ENCODE data around the gene TMEM108. TPM values are rescaled to one million over a fixed set of nuclear protein-coding genes. Genes with fewer than 3 reads are reported as not detected.

Gene TMEM108
- total and polyA plus RNA-seq, 2 experiments from 2014 or later = 7.4 to 15.3 TPM

DNA sequence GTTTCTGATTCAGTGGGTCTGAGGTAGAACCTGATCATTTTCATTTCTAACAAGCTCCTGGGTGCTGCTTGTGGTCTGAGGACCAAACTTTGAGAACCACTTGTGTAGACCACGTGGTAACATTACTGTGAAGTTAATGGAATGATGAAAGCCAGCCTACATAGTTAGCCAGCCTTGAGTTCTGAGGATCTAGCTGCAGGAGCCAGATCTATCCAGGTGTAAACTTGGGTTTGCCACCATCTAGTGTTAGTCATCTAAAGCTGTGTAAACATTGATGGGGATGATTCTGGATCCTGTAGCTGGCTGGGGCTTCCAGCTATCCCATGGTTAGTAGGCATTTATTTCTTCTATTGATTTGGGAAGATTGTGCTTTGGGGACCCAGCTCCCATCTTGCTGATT lies 170.0 kb downstream of the TMEM108 start:
- Histone ChIP-seq H3K4me2 (no peak overlapping the region), H3K9me2 (ENCODE audit: insufficient read depth) (peaks cover 8% of the 10 kb centered on the region; the same call in 1 of the 2 replicates), H4K20me1 (replicated peaks; ENCODE audit: insufficient read depth) (no peaks in the 10 kb centered on the region), H3K36me3 (ENCODE audit: insufficient read depth) (no peaks in the 10 kb centered on the region), H3K4me3 (no peak overlapping the region), H2AFZ (no peak overlapping the region), H3K27ac (ENCODE audit: low read depth) (no peak overlapping the region), H3K4me1 (ENCODE audit: insufficient read depth) (peaks cover 47% of the 10 kb centered on the region), H3K27me3 (ENCODE audit: insufficient read depth) (no peaks in the 10 kb centered on the region), H3F3A (replicated peaks; ENCODE audit: low read depth) (peaks cover 6% of the 10 kb centered on the region; the same call in 1 of the 2 replicates), H3K79me2 (replicated peaks; ENCODE audit: insufficient read depth) (0 out of 2 replicates have a peak, but pooled peaks cover 7% of the 10 kb centered on the region)
- no peak overlapping the region for H3K27ac Mint-ChIP-seq
- no peak for ATAC-seq
- peaks cover 4% of the 10 kb centered on the region for H3K27me3 Mint-ChIP-seq (ENCODE audit: insufficient read depth, low read depth, poor library complexity)
- H3K9me3 Mint-ChIP-seq = peaks cover 20% of the 10 kb centered on the region
- peaks cover 15% of the 10 kb centered on the region; the same call in 2 of the 3 replicates for H3K36me3 Mint-ChIP-seq (ENCODE audit: low read depth)
- H3K4me3 Mint-ChIP-seq = no peak overlapping the region
- no peak for DNase-seq (ENCODE audit: low spot score)
- TF ChIP-seq JUNB (IDR thresholded peaks at IDR 0.05; ENCODE audit: unreplicated experiment) (no peak), CREB1 (CRISPR knock-in tag; IDR thresholded peaks at IDR 0.05; ENCODE audit: low read depth) (no peak), ZNF114 (CRISPR knock-in tag; IDR thresholded peaks at IDR 0.05) (no peak), EZH2phosphoT487 (IDR thresholded peaks at IDR 0.05; ENCODE audit: unreplicated experiment) (no peak), ZNF331 (CRISPR knock-in tag; IDR thresholded peaks at IDR 0.05; ENCODE audit: low read depth) (no peak), POLR2AphosphoS5 (IDR thresholded peaks at IDR 0.05; ENCODE audit: low read depth) (no peak), EZH2 (IDR thresholded peaks at IDR 0.05; ENCODE audit: low read depth, unreplicated experiment) (no peak), STAT1 (IDR thresholded peaks at IDR 0.05; ENCODE audit: unreplicated experiment) (no peak), NANOG (IDR thresholded peaks at IDR 0.05; ENCODE audit: borderline replicate concordance) (no peak)
- TF ChIP-seq, protein P1, sequence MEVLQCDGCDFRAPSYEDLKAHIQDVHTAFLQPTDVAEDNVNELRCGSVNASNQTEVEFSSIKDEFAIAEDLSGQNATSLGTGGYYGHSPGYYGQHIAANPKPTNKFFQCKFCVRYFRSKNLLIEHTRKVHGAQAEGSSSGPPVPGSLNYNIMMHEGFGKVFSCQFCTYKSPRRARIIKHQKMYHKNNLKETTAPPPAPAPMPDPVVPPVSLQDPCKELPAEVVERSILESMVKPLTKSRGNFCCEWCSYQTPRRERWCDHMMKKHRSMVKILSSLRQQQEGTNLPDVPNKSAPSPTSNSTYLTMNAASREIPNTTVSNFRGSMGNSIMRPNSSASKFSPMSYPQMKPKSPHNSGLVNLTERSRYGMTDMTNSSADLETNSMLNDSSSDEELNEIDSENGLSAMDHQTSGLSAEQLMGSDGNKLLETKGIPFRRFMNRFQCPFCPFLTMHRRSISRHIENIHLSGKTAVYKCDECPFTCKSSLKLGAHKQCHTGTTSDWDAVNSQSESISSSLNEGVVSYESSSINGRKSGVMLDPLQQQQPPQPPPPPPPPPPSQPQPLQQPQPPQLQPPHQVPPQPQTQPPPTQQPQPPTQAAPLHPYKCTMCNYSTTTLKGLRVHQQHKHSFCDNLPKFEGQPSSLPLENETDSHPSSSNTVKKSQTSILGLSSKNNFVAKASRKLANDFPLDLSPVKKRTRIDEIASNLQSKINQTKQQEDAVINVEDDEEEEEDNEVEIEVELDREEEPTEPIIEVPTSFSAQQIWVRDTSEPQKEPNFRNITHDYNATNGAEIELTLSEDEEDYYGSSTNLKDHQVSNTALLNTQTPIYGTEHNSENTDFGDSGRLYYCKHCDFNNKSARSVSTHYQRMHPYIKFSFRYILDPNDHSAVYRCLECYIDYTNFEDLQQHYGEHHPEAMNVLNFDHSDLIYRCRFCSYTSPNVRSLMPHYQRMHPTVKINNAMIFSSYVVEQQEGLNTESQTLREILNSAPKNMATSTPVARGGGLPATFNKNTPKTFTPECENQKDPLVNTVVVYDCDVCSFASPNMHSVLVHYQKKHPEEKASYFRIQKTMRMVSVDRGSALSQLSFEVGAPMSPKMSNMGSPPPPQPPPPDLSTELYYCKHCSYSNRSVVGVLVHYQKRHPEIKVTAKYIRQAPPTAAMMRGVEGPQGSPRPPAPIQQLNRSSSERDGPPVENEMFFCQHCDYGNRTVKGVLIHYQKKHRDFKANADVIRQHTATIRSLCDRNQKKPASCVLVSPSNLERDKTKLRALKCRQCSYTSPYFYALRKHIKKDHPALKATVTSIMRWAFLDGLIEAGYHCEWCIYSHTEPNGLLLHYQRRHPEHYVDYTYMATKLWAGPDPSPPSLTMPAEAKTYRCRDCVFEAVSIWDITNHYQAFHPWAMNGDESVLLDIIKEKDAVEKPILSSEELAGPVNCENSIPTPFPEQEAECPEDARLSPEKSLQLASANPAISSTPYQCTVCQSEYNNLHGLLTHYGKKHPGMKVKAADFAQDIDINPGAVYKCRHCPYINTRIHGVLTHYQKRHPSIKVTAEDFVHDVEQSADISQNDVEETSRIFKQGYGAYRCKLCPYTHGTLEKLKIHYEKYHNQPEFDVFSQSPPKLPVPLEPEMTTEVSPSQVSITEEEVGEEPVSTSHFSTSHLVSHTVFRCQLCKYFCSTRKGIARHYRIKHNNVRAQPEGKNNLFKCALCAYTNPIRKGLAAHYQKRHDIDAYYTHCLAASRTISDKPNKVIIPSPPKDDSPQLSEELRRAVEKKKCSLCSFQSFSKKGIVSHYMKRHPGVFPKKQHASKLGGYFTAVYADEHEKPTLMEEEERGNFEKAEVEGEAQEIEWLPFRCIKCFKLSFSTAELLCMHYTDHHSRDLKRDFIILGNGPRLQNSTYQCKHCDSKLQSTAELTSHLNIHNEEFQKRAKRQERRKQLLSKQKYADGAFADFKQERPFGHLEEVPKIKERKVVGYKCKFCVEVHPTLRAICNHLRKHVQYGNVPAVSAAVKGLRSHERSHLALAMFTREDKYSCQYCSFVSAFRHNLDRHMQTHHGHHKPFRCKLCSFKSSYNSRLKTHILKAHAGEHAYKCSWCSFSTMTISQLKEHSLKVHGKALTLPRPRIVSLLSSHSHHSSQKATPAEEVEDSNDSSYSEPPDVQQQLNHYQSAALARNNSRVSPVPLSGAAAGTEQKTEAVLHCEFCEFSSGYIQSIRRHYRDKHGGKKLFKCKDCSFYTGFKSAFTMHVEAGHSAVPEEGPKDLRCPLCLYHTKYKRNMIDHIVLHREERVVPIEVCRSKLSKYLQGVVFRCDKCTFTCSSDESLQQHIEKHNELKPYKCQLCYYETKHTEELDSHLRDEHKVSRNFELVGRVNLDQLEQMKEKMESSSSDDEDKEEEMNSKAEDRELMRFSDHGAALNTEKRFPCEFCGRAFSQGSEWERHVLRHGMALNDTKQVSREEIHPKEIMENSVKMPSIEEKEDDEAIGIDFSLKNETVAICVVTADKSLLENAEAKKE (CRISPR knock-in tag; IDR thresholded peaks at IDR 0.05) = no peak
- TF ChIP-seq, protein P2, sequence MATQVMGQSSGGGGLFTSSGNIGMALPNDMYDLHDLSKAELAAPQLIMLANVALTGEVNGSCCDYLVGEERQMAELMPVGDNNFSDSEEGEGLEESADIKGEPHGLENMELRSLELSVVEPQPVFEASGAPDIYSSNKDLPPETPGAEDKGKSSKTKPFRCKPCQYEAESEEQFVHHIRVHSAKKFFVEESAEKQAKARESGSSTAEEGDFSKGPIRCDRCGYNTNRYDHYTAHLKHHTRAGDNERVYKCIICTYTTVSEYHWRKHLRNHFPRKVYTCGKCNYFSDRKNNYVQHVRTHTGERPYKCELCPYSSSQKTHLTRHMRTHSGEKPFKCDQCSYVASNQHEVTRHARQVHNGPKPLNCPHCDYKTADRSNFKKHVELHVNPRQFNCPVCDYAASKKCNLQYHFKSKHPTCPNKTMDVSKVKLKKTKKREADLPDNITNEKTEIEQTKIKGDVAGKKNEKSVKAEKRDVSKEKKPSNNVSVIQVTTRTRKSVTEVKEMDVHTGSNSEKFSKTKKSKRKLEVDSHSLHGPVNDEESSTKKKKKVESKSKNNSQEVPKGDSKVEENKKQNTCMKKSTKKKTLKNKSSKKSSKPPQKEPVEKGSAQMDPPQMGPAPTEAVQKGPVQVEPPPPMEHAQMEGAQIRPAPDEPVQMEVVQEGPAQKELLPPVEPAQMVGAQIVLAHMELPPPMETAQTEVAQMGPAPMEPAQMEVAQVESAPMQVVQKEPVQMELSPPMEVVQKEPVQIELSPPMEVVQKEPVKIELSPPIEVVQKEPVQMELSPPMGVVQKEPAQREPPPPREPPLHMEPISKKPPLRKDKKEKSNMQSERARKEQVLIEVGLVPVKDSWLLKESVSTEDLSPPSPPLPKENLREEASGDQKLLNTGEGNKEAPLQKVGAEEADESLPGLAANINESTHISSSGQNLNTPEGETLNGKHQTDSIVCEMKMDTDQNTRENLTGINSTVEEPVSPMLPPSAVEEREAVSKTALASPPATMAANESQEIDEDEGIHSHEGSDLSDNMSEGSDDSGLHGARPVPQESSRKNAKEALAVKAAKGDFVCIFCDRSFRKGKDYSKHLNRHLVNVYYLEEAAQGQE (IDR thresholded peaks at IDR 0.05; ENCODE audit: unreplicated experiment) = no peak
- TF ChIP-seq, protein P3, sequence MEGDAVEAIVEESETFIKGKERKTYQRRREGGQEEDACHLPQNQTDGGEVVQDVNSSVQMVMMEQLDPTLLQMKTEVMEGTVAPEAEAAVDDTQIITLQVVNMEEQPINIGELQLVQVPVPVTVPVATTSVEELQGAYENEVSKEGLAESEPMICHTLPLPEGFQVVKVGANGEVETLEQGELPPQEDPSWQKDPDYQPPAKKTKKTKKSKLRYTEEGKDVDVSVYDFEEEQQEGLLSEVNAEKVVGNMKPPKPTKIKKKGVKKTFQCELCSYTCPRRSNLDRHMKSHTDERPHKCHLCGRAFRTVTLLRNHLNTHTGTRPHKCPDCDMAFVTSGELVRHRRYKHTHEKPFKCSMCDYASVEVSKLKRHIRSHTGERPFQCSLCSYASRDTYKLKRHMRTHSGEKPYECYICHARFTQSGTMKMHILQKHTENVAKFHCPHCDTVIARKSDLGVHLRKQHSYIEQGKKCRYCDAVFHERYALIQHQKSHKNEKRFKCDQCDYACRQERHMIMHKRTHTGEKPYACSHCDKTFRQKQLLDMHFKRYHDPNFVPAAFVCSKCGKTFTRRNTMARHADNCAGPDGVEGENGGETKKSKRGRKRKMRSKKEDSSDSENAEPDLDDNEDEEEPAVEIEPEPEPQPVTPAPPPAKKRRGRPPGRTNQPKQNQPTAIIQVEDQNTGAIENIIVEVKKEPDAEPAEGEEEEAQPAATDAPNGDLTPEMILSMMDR (conservative IDR thresholded peaks at IDR 0.05; ENCODE audit: low read depth in 2 of 2) = no peak
- TF ChIP-seq, protein P4, sequence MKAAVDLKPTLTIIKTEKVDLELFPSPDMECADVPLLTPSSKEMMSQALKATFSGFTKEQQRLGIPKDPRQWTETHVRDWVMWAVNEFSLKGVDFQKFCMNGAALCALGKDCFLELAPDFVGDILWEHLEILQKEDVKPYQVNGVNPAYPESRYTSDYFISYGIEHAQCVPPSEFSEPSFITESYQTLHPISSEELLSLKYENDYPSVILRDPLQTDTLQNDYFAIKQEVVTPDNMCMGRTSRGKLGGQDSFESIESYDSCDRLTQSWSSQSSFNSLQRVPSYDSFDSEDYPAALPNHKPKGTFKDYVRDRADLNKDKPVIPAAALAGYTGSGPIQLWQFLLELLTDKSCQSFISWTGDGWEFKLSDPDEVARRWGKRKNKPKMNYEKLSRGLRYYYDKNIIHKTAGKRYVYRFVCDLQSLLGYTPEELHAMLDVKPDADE (IDR thresholded peaks at IDR 0.05) = no peak
- peaks cover 55% of the 10 kb centered on the region for H3K4me1 Mint-ChIP-seq
